ENCODE measurements around the gene SMAD3.
"Not testable (repeated sequence)": the region's sequence is repeated elsewhere in the genome, so short reads cannot be mapped to it uniquely, and the experiment has no call there.

Gene SMAD3

GRCh38 chr15:67146234-67146633, 80.8 kb downstream of the SMAD3 start:
- no peak for ATAC-seq

DNA sequence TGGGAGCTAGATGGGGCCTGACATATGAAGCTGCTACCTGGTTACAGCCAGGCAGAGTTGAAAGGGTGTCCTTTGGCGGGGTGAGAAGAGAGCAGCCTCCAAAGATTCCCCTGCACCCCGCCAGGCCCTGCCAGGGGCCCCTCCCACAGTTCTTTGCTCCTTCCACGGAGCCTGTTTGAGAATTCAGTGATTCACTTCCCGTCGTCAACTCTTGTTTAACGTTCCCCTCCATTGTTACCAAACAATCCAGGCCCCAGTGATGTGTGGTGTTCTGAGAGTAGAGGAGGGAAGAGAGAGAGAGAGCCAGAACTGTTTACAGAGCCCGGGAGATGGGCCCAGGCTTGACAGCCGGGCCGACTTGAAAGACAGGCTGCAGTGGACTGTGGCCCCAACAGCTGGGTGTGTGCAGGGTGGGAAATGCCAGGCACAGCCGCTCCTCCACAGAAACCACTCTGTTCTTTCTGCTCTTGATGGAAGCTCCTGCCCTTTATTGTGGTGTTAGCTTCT, 81.5 kb downstream of the SMAD3 start:
- ATAC-seq = peak; percentile 42 to 44

GRCh38 chr15:67147396-67147949, 82.1 kb downstream of the SMAD3 start:
- no peak for ATAC-seq

- ATAC-seq = no peak
Observed at GRCh38 chr15:67148196-67148701, 82.8 kb downstream of the SMAD3 start.

GRCh38 chr15:67149068-67149772, 83.8 kb downstream of the SMAD3 start:
- ATAC-seq = no peak

- no peak for ATAC-seq
Observed at GRCh38 chr15:67149773-67150022, 84.3 kb downstream of the SMAD3 start.

- ATAC-seq = peak; percentile 65 to 82
Observed at GRCh38 chr15:67150023-67150860, 84.8 kb downstream of the SMAD3 start.

DNA sequence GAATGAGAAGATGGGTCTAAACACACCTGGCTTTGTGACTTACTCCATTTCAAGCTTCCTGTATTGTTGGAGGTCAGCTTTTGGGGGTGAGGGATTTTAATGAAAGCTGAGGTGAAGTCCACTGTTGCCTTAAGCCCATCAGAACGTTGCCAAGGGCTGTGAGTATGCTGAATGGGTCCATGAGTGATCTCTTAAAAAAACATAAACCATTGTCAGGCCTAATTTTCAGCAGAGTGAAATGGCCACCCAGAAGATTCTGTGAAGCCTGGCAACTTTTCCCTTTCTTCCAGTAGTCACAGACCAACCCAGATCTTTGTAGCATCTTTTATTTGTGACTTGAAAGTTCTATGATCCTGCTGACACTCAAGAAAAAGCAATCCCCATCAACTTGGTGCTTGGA, 87.0 kb downstream of the SMAD3 start:
- no peak for ATAC-seq

DNA sequence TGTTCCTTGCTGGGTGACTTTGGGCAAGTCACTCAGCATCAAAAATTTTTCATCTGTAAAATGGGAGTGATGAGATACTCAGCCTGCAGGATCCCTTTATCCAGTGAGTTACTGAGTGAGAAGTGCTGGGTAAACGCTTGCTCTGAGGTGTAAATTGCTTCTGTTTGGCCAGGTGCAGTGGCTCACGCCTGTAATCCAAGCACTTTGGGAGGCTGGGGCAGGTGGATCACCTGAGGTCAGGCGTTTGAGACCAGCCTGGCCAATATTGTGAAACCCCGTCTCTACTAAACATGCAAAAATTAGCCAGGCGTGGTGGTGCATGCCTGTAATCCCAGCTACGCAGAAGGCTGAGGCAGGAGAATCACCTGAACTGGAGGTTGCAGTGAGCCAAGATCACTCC, 87.6 kb downstream of the SMAD3 start:
- not testable (repeated sequence) for ATAC-seq

DNA sequence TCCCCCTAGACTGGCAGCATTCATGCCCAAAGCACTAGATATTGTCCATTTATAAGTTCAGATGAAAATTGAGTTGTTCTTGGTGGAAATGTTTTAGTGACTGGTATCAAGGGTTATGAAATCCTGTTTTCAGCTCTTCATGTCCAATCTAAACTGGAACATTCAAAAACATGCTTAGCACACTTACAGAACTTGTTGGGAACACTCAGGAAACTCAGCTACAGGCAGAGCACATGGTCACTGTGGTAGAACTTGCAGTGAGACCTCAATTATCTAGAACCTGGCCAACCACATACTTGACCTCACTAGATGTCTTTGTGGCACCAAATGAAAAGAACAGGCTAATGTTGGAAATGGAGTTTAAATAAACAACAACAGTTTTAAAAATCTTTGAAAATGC, 88.8 kb downstream of the SMAD3 start:
- ATAC-seq = no peak

- ATAC-seq = no peak
Observed at GRCh38 chr15:67156426-67156825, 91.0 kb downstream of the SMAD3 start.

DNA sequence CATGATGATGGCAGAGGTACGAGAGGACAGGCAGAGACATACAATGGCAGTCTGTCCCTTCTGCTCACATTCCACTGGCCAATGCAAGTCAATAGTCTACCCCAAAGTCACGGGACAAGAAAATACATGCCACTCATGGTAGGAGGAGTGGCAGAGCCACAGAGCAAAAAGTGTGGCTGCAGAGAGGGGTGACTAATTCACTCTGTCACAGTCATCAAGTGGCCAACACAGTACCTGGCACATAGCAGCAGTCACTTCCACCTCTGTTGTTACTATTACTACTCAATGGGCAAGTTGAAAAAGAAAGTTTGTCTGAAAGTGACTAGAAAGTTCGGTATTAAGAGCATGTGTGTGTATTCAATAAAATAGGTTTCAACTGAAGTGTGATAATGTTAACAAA, 91.4 kb downstream of the SMAD3 start:
- peak; percentile 44 to 53 for ATAC-seq

GRCh38 chr15:67157521-67158252, 92.3 kb downstream of the SMAD3 start:
- no peak for ATAC-seq

DNA sequence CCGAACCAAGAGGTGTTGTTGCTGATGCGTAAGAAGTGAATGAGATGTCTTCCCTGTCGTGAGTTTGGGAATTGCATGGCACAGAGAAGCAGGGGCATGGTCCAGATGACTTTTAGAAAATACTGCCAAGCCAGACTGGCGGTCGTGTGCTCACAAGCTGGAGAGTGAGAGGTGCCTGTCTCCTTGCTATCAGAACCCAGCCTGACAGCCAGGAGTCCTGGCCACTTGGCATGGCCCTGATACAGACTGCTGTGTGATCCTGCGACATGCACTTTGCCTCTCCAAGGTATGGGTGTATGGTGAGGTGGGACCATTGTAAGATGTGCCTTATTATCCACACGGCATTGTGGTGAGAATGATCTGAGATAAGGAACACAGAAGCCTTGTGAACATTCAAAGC, 93.0 kb downstream of the SMAD3 start:
- ATAC-seq = no peak

- ATAC-seq = no peak
Observed at GRCh38 chr15:67161412-67161811, 96.0 kb downstream of the SMAD3 start.

- no peak for ATAC-seq
Observed at GRCh38 chr15:67161881-67162280, 96.5 kb downstream of the SMAD3 start.

DNA sequence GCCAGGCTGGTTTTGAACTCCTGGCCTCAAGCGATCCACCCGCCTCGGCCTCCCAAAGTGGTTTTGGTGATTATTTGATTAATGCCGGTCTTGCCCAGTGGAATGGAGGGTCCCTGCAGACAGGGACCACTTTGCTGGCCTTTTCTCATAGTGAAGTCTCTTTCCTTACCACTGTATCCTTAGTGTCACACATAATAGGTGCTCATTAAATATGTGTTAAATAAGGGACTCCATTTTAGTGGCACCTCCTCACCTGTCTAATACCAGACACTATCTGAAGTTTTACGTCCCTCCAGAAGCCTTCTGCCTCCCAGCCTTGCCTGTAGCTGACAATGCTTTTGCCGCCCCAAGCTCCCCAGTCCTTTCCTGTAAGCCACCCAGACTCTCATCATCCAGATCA, 97.8 kb downstream of the SMAD3 start:
- no peak for ATAC-seq

DNA sequence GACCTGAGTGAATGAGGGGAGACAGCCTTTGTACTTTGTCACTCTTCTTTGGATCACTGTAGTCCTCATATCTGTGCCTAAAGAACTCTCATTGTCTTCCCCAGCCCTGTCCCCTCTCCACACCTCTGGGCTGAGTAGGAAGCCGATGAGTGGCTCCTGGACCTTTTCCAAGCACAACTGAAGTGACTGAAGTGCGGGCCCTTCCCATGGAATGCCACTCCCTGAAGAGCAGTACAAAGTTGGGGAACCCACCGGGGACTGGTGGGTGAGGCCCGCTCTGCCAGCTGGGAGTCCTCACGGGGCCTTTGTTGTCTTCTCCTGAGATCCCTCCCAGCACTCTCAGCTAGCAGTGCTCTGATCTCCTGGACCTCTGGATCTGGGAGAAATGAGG, 99.0 kb downstream of the SMAD3 start:
- no peak for ATAC-seq

- ATAC-seq = no peak
Observed at GRCh38 chr15:67164811-67165253, 99.4 kb downstream of the SMAD3 start.

GRCh38 chr15:67165254-67166253, 100.2 kb downstream of the SMAD3 start:
- ATAC-seq = no peak

DNA sequence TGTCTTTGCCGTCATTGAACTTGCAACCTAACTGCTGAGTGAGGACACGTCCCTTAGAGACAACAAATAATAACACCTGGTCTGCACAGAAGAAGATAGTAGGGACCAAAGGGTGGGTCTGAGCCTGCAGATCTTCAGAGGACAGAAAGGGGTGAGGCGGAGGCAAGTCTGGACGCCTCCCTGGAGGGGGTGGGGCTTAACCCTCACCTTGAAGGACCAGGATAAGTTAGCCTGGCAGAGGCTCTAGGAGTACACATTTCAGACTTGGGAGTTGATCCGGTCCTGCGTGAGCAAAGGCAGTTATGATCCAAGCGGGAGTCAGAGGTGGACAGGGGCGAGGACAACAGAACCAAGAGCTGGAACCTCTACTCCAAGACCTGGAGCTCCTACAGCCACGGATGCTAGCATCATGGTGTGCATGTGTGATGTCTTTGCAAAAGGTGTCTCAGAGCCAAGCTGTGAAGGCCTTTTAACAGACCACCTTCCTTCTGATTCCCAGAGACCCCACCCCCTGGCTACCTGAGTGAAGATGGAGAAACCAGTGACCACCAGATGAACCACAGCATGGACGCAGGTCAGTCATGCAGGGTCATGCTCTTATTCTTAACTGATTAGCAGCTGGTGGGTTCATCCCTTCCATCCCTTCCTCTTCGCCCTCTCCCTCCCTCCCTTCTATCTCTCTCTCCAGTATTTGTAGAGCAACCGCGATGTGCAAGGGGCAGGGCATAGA, 101.0 kb downstream of the SMAD3 start:
- no peak for ATAC-seq
